GM18502 (cell line): Measurements from ENCODE around the gene MPZL1.

ENCODE experiments used
- ATAC-seq: cut with Tn5 transposase; IDR thresholded peaks from one replicate; pipeline ENCODE4 v1.9.1; 2021; ENCODE audit warnings: mild to moderate bottlenecking; ENCODE audit not compliant: unreplicated experiment, poor library complexity

The MPZL1 gene

GRCh38 chr1:167746988-167747655, 25.3 kb downstream of the MPZL1 start:
- no peak for ATAC-seq

GRCh38 chr1:167747988-167748387, 26.2 kb downstream of the MPZL1 start:
- ATAC-seq = no peak

DNA sequence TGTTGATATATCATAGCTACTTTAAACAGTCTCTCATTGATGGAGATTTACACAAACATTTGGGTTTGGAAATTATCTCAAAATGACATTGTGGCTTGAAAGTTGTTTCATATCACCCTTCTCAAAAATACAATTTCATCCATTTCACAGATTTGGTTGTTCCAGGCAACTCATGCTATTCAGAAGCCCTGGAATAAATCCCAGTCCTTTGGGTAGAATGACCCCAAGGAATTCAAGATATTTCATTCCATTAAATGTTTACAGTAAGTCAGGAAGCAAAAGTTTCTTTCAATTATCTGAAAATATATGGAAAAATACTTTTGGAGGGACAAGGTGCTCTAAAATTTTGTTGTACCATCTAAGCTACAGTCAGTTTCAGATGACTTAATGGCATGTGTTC, 27.1 kb downstream of the MPZL1 start:
- no peak for ATAC-seq

- ATAC-seq = no peak
These were observed 28.0 kb downstream of the MPZL1 start for GRCh38 chr1:167749741-167750140.

DNA sequence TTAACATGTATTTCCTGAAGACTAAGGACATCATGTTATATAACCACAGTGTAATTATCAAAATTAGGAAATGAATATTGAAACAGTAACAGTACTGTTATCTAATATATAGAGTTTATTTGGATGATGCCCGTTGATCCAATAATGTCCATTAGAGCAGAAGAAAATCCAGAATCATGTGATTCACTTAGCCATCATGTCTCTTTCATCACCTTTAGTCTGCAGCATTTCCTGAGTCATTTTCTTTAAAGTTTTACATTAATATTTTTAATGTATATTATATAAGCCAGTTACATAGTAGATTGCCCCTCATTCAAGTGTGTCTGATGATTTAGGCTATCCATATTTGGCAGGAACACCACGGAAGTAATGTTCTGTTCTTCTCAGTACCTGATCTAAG, 28.9 kb downstream of the MPZL1 start:
- no peak for ATAC-seq

- ATAC-seq = no peak
These were observed 29.9 kb downstream of the MPZL1 start for GRCh38 chr1:167751676-167752075.

DNA sequence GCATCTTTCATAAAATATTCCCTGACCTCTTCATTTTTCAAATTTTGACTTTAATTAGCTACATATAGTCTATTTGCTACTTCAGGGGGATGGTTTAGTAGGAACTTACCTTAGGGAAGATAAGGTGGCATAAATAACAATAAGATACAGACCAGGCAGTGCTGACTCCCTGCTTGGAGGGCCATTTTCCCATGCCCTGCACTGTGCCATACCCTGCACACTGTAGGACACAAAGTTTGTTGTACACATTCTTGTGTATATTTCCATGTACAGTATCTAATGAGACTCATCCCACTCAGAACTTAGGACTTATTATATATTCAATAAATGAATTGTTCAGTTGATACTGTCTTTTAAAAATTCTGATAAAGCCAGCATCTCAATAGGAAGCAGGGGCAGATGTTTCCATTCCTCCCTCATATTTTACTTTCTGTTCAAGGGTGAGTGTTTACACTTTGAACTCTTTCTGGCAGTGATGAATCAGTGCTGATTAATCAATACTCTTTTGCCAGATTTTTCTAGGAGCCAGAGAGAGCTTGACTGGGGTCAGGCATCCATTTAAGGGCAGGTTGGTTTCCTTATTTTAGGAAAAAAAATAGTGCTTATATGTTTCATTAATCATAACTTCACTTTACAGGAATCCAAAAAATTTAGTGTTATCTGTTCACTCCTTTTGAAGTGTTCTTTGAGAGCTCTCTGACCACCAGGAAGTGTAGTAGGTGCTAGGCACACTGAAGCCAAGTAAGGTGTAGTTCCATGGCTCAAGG, 30.6 kb downstream of the MPZL1 start:
- ATAC-seq = no peak

DNA sequence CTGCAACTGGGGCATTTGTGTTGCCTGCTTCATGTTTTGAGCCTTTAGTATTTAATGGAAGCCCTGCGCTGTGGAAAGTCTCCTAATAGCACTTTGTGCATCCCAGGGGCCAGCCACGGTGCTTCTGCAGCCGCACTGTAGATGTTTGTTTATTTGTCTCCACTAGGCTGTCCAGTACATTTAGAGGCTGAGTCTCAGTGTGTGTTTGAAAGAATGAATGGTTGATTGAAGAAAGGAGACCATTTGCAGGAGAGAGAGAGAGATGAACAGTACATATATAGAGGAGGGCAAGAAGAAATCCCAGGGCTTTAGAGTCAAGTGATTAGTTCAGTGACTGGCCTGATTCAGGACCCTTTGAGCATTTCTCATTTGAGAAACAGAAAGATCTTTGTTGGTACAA, 33.9 kb downstream of the MPZL1 start:
- ATAC-seq = no peak

- ATAC-seq = no peak
These were observed 35.1 kb downstream of the MPZL1 start for GRCh38 chr1:167756730-167757405.

DNA sequence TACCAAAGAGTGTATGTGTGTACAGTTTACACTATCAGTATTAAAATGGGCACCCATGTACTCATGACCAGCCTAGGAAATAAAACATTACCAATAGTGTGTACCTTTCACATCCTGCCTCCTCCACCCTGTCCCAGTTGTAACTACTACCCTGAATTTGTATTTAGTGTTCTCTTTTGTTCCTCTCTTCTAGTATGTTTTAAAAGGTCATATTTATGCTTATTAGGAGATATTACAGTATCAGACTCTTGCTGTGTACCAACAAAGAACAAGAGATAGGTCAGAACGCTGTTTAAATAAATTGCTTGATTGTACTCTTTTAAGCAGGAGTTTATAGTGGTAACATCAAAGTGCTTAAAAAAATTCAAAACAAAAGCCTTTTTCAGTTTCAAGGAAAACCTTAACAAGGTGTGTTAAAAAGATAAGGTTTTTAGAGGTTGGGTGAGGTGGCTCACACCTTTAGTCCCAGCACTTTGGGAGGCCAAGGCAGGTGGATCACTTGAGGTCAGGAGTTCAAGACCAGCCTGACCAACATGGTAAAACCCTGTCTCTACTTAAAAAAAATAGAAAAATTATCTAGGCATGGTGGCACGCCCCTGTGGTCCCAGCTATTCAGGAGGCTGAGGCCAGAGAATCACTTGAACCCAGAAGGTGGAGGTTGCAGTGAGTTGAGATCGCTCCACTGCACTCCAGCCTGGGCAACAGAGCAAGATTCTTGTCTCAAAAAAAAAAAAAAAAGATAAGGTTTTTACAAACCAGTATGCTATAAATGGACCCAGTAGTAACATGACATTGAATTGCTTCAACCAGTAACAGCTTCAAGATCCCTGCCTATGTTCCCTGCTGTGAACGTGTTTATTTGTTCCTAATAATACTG, 35.9 kb downstream of the MPZL1 start:
- ATAC-seq = no peak

- no peak for ATAC-seq
These were observed 39.6 kb downstream of the MPZL1 start for GRCh38 chr1:167761400-167761799.

DNA sequence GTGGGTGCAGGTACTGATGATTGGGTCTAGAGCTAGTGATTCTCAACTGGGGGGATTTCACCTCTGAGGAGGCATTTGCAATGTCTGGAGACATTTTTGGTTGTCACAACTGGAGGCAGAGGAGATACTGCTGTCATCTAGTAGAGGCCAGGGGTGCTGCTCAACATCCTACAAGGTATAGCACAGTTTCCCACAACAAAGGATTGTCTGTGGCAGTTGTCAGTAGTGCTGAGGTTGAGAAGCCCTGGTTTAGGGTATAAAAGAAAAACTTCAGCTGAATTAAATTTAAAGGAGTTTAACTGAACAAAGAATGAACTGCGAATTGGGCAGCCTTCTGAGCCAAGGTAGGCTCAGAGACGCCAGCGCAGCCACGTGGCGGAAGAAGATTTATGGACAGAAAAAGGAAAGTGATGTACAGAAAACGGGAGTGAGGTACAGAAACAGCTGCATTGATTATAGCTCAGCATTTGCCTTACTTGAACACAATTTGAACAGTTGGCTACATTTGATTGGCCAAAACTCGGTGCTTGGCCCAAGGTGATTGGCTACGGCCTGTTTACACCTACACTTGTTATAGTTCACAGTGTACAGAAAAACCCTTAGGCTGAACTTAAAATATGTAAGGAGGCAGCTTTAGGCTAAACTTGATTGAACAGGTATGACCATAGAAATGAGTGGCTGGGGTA, 40.4 kb downstream of the MPZL1 start:
- ATAC-seq = no peak

GRCh38 chr1:167763525-167764220, 41.9 kb downstream of the MPZL1 start:
- no peak for ATAC-seq

GRCh38 chr1:167764458-167765330, 42.9 kb downstream of the MPZL1 start:
- ATAC-seq = no peak

- no peak for ATAC-seq
These were observed 43.7 kb downstream of the MPZL1 start for GRCh38 chr1:167765496-167765895.

- no peak for ATAC-seq
These were observed 44.8 kb downstream of the MPZL1 start for GRCh38 chr1:167766538-167766937.

- ATAC-seq = no peak
These were observed 46.0 kb downstream of the MPZL1 start for GRCh38 chr1:167767761-167768160.

- no peak for ATAC-seq
These were observed 48.3 kb downstream of the MPZL1 start for GRCh38 chr1:167770127-167770526.
